Mesenchymal stem cell (in vitro differentiated cells and primary cell): Measurements from ENCODE around the gene TIAM1.

ENCODE experiments used
- DNase-seq: peaks from one replicate; pipeline ENCODE4 v3.0.0-alpha.2; 2013
- H2AFZ ChIP-seq: one replicate; pipeline ENCODE4 v1.6.1; 2013; ENCODE audit warnings: low read depth, mild to moderate bottlenecking, control low read depth, inconsistent platforms, low read length, moderate library complexity
- H2AK5ac ChIP-seq: 2 replicates; pipeline ENCODE4 v1.6.1; 2013; ENCODE audit warnings: low read length, moderate library complexity, mild to moderate bottlenecking, inconsistent platforms; ENCODE audit not compliant: severe bottlenecking
- H2BK120ac ChIP-seq: one replicate; pipeline ENCODE4 v1.6.1; 2013; ENCODE audit warnings: low read depth, mild to moderate bottlenecking, inconsistent platforms, low read length, moderate library complexity
- H2BK12ac ChIP-seq, 2 experiments: one replicate each; pipeline ENCODE4 v1.6.1; 2013; ENCODE audit warnings: inconsistent platforms in 2 of 2, low read length in 2 of 2, mild to moderate bottlenecking in 2 of 2, moderate library complexity in 2 of 2, control low read depth in 1 of 2
- H2BK15ac ChIP-seq: one replicate; pipeline ENCODE4 v1.6.1; 2013; ENCODE audit warnings: mild to moderate bottlenecking, low read depth, inconsistent platforms; ENCODE audit not compliant: poor library complexity, severe bottlenecking
- H2BK5ac ChIP-seq: 2 replicates; pipeline ENCODE4 v1.6.1; 2013; ENCODE audit warnings: low read depth, mild to moderate bottlenecking, low read length, control low read depth, inconsistent platforms; ENCODE audit not compliant: poor library complexity, severe bottlenecking
- H3K14ac ChIP-seq, 2 experiments: one replicate each; pipeline ENCODE4 v1.6.1; 2013; ENCODE audit warnings: inconsistent platforms in 2 of 2, low read length in 2 of 2, control low read depth in 1 of 2, mild to moderate bottlenecking in 1 of 2, moderate library complexity in 1 of 2
- H3K18ac ChIP-seq, 2 experiments: one replicate each; pipeline ENCODE4 v1.6.1; 2013; ENCODE audit warnings: inconsistent platforms in 2 of 2, low read length in 2 of 2, control low read depth in 1 of 2, low read depth in 1 of 2, mild to moderate bottlenecking in 1 of 2
- H3K23ac ChIP-seq, 2 experiments: one replicate each; pipeline ENCODE4 v1.6.1; 2013; ENCODE audit warnings: inconsistent platforms in 2 of 2, low read length in 2 of 2, mild to moderate bottlenecking in 2 of 2, moderate library complexity in 2 of 2, control low read depth in 1 of 2
- H3K27ac ChIP-seq: 2 replicates; pipeline ENCODE4 v1.5.1; 2013; ENCODE audit warnings: mild to moderate bottlenecking, moderate library complexity, low read length, control low read depth, inconsistent platforms; ENCODE audit not compliant: poor library complexity, severe bottlenecking
- H3K27me3 ChIP-seq, 2 experiments: 2 replicates each; pipeline versions ENCODE4 v1.6.1 to v1.7.0; 2013; ENCODE audit warnings: low read length in 2 of 2, mild to moderate bottlenecking in 2 of 2, moderate library complexity in 2 of 2, control low read depth in 1 of 2, inconsistent platforms in 1 of 2; ENCODE audit not compliant: control insufficient read depth in 1 of 2, insufficient read depth in 1 of 2
- H3K36me3 ChIP-seq, 2 experiments: 2 replicates each; pipeline versions ENCODE4 v1.6.1 to v1.7.0; 2013; ENCODE audit warnings: low read length in 2 of 2, control low read depth in 1 of 2, inconsistent platforms in 1 of 2, low read depth in 1 of 2, mild to moderate bottlenecking in 1 of 2; ENCODE audit not compliant: insufficient read depth in 2 of 2, control insufficient read depth in 1 of 2
- H3K4ac ChIP-seq, 2 experiments: one replicate each; pipeline ENCODE4 v1.6.1; 2013; ENCODE audit warnings: inconsistent platforms in 2 of 2, low read length in 2 of 2, mild to moderate bottlenecking in 2 of 2, moderate library complexity in 2 of 2, control low read depth in 1 of 2, low read depth in 1 of 2
- H3K4me1 ChIP-seq: 2 replicates; pipeline ENCODE4 v1.6.1; 2013; ENCODE audit warnings: low read depth, low read length, control low read depth; ENCODE audit not compliant: control insufficient read depth, insufficient read depth
- H3K4me2 ChIP-seq: 2 replicates; pipeline ENCODE4 v1.6.1; 2013; ENCODE audit warnings: low read length, mild to moderate bottlenecking, inconsistent platforms; ENCODE audit not compliant: poor library complexity, severe bottlenecking
- H3K4me3 ChIP-seq, 2 experiments: 2 replicates each; pipeline versions ENCODE4 v1.5.1 to v1.7.0; 2013; ENCODE audit warnings: low read length in 2 of 2, mild to moderate bottlenecking in 2 of 2, control low read depth in 1 of 2, low read depth in 1 of 2; ENCODE audit not compliant: insufficient read depth in 1 of 2
- H3K79me1 ChIP-seq: replicated peaks from 2 replicates; pipeline ENCODE4 v1.6.1; 2013; ENCODE audit warnings: mild to moderate bottlenecking, control low read depth, low read length, inconsistent platforms; ENCODE audit not compliant: poor library complexity, severe bottlenecking
- H3K9ac ChIP-seq: 2 replicates; pipeline ENCODE4 v1.7.0; 2013; ENCODE audit warnings: mild to moderate bottlenecking, low read length, moderate library complexity
- H3K9me3 ChIP-seq: 2 replicates; pipeline ENCODE4 v1.7.0; 2013; ENCODE audit warnings: mild to moderate bottlenecking, low read length; ENCODE audit not compliant: control insufficient read depth
- H4K8ac ChIP-seq: one replicate; pipeline ENCODE4 v1.6.1; 2013; ENCODE audit warnings: inconsistent platforms, mild to moderate bottlenecking, low read length, moderate library complexity
- H4K91ac ChIP-seq: one replicate; pipeline ENCODE4 v1.6.1; 2013; ENCODE audit warnings: mild to moderate bottlenecking, low read length, inconsistent platforms
- WGBS: methylation state at CpG from one replicate; pipeline ENCODE4 v1.1.7; 2013; ENCODE audit warnings: mixed read lengths; 5-methylcytosine and 5-hydroxymethylcytosine counted together

TIAM1 gene

DNA sequence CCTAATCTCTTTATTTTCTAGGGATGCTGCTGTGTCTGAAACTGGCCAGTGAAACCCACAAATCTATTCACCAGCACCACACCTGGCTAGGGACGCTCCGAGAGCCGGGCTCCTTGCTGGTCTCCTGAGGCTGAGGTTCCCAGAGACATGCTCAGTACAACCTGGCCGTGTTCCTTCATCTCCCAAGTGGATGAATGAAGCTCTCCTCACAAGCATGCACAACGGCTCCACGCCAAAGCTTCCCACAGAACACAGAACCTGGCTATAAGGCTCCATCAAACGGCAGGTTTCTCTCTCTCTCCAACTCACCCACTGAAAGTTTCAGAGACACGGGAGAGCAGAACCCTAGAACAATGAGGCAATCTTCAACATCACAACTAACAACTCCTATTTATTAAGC, 82.3 kb downstream of the TIAM1 start:
- Histone ChIP-seq H3K36me3 (peaks cover 0 to 6% of the 10 kb centered on the region in 2 experiments), H2BK12ac (no peak overlapping the region), H2BK15ac (no peak overlapping the region), H2BK5ac (no peak overlapping the region), H3K18ac (no peak overlapping the region), H2BK120ac (no peak overlapping the region), H3K79me1 (peaks cover 11% of the 10 kb centered on the region), H4K91ac (no peak overlapping the region), H3K4me3 (no peak overlapping the region), H2AK5ac (no peak overlapping the region), H4K8ac (no peak overlapping the region), H3K27ac (no peak overlapping the region), H3K9ac (no peak overlapping the region), H3K9me3 (no peaks in the 10 kb centered on the region), H2AFZ (no peak overlapping the region), H3K4me1 (no peaks in the 10 kb centered on the region), H3K14ac (no peak overlapping the region), H3K27me3 (no peaks in the 10 kb centered on the region), H3K23ac (no peak overlapping the region), H3K4ac (no peak overlapping the region), H3K4me2 (no peak overlapping the region)
- 94% methylated on average over 7 of the region's 8 CpGs for WGBS
- DNase-seq, result no peak

DNA sequence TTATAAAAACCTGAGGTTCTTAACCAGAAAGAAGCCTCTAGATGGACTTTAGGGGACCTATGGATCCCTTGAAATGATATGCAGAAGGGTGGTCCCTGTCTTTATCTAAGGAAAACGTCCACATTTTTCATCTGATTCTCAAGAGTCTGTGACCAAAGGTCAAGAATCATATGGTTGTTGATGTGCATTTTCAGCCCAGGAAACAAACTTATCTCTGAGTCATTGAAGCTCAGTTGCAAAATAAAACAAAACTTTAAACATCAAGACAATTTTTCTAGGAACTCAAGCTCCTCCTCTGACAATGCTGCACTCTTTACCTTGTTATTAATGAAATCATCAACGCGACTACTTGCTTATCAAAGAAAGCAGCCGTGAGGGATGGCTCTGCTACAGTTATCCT, 83.3 kb downstream of the TIAM1 start:
- no peaks in the 10 kb centered on the region for H3K4me1 ChIP-seq
- H2AFZ ChIP-seq, result no peak overlapping the region
- no peak overlapping the region for H3K18ac ChIP-seq
- H3K4me3 ChIP-seq, result no peak overlapping the region
- H3K23ac ChIP-seq, result no peak overlapping the region
- H2BK12ac ChIP-seq, result no peak overlapping the region
- H3K4ac ChIP-seq, result no peak overlapping the region
- H3K79me1 ChIP-seq, result peaks cover 12% of the 10 kb centered on the region
- no peak overlapping the region for H3K14ac ChIP-seq
- H2AK5ac ChIP-seq, result no peak overlapping the region
- H3K27ac ChIP-seq, result no peak overlapping the region
- no peaks in the 10 kb centered on the region for H3K36me3 ChIP-seq
- H4K8ac ChIP-seq, result no peak overlapping the region
- WGBS, result 38% methylated on average over 4 of the region's 4 CpGs
- no peak overlapping the region for H3K4me2 ChIP-seq
- no peak overlapping the region for H2BK15ac ChIP-seq
- H3K9ac ChIP-seq, result peak overlapping the region; percentile 10
- H3K9me3 ChIP-seq, result no peaks in the 10 kb centered on the region
- H3K27me3 ChIP-seq, result no peaks in the 10 kb centered on the region
- H2BK5ac ChIP-seq, result no peak overlapping the region
- no peak overlapping the region for H4K91ac ChIP-seq
- DNase-seq, result peak; percentile 56
- no peak overlapping the region for H2BK120ac ChIP-seq

DNA sequence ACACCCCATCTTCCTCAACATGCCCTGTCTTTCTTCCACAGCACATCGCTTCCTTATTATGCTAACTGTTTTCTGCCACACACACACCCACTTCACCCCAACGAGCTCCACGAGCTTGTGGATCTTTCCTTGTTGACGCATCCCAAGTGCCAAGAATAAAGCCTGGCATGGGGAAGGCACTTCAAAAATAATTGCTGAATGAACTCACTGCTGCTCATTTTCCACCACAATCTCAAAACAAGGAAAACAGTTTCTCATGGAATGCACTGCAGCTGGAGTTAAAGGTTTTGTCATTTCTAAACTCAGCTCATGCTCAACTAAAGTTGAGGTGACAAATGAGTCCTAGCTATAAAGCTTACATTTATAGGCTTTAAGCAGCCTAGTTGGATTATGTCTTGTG, 86.0 kb downstream of the TIAM1 start:
- Histone ChIP-seq H3K9me3 (no peaks in the 10 kb centered on the region), H2BK12ac (no peak overlapping the region), H3K14ac (no peak overlapping the region), H3K27me3 (no peaks in the 10 kb centered on the region), H3K4me3 (no peak overlapping the region), H3K4ac (no peak overlapping the region), H3K18ac (no peak overlapping the region), H3K4me1 (no peaks in the 10 kb centered on the region), H4K91ac (no peak overlapping the region), H2AK5ac (no peak overlapping the region), H2BK15ac (no peak overlapping the region), H3K27ac (no peak overlapping the region), H2BK120ac (no peak overlapping the region), H2AFZ (no peak overlapping the region), H3K36me3 (no peaks in the 10 kb centered on the region), H3K23ac (no peak overlapping the region), H3K4me2 (no peak overlapping the region), H4K8ac (no peak overlapping the region), H2BK5ac (no peak overlapping the region), H3K79me1 (peaks cover 13% of the 10 kb centered on the region), H3K9ac (no peak overlapping the region)
- 89% methylated on average over 4 of the region's 4 CpGs for WGBS
- no peak for DNase-seq

DNA sequence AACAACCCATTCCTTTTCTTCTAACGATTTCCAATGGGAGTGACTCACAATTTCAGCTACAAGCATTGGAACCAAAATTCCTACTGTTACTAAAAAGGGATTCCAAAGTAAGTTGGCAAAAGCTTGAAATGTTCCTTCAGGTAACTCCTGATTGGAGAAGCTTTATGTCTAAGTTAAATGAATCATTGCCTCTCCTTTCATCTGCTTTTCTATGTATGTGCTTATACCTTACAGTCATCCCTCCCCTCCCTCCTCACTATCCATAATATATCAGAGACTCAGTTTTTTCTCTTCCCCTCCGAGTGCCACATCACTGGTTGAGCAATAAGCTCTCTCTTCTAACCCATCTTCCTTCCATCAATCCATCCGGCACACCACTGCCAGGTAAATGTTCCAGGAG, 86.8 kb downstream of the TIAM1 start:
- no peak overlapping the region for H3K4me3 ChIP-seq
- H3K4ac ChIP-seq, result no peak overlapping the region
- H2BK12ac ChIP-seq, result no peak overlapping the region
- no peak overlapping the region for H4K91ac ChIP-seq
- no peak overlapping the region for H4K8ac ChIP-seq
- no peaks in the 10 kb centered on the region for H3K36me3 ChIP-seq
- H3K9me3 ChIP-seq, result no peaks in the 10 kb centered on the region
- no peak overlapping the region for H3K27ac ChIP-seq
- no peak overlapping the region for H3K23ac ChIP-seq
- 91% methylated on average over 3 of the region's 3 CpGs for WGBS
- H3K14ac ChIP-seq, result no peak overlapping the region
- H3K79me1 ChIP-seq, result peaks cover 12% of the 10 kb centered on the region
- H2BK120ac ChIP-seq, result no peak overlapping the region
- no peak overlapping the region for H2BK5ac ChIP-seq
- no peak overlapping the region for H3K9ac ChIP-seq
- H3K18ac ChIP-seq, result no peak overlapping the region
- no peaks in the 10 kb centered on the region for H3K27me3 ChIP-seq
- H2AK5ac ChIP-seq, result no peak overlapping the region
- DNase-seq, result no peak
- no peak overlapping the region for H2BK15ac ChIP-seq
- no peaks in the 10 kb centered on the region for H3K4me1 ChIP-seq
- H3K4me2 ChIP-seq, result no peak overlapping the region
- no peak overlapping the region for H2AFZ ChIP-seq
